GM18507 (cell line): ENCODE data around the gene DNAH14.

ENCODE experiments used
- DNase-seq: peaks from one replicate; pipeline ENCODE4 v3.0.0; 2011; ENCODE audit warnings: low read depth; ENCODE audit not compliant: insufficient read length; ENCODE audit errors: extremely low spot score
- FAIRE-seq: peaks from 2 replicates; lab custom pipeline; 2011; peaks lifted over from hg19 to GRCh38; lab: Jason Lieb, UNC

The DNAH14 gene

GRCh38 chr1:225413708-225414375 lies 484.4 kb downstream of the DNAH14 start:
- FAIRE-seq (no peak), DNase-seq (no peak)

- DNase-seq (no peak), FAIRE-seq (no peak)
These were observed 485.8 kb downstream of the DNAH14 start for GRCh38 chr1:225415307-225415706.

- no peak for FAIRE-seq
- DNase-seq: no peak
These were observed 486.7 kb downstream of the DNAH14 start for GRCh38 chr1:225415967-225416745.

GRCh38 chr1:225418059-225418458 lies 488.6 kb downstream of the DNAH14 start:
- DNase-seq (no peak), FAIRE-seq (no peak)

GRCh38 chr1:225418598-225418997 lies 489.1 kb downstream of the DNAH14 start:
- FAIRE-seq (no peak), DNase-seq (no peak)

- DNase-seq (no peak), FAIRE-seq (no peak)
These were observed 492.6 kb downstream of the DNAH14 start for GRCh38 chr1:225422031-225422605.

GRCh38 chr1:225422795-225423517 lies 493.5 kb downstream of the DNAH14 start:
- DNase-seq (no peak), FAIRE-seq (no peak)

GRCh38 chr1:225423518-225423855 lies 494.0 kb downstream of the DNAH14 start:
- FAIRE-seq (no peak), DNase-seq (no peak)

GRCh38 chr1:225424562-225425200 lies 495.2 kb downstream of the DNAH14 start:
- DNase-seq: no peak
- no peak for FAIRE-seq

- no peak for DNase-seq
- FAIRE-seq: no peak
These were observed 495.8 kb downstream of the DNAH14 start for GRCh38 chr1:225425201-225425786.

- DNase-seq: no peak
- peak; percentile 47 for FAIRE-seq
These were observed 497.1 kb downstream of the DNAH14 start for GRCh38 chr1:225426395-225427234.

GRCh38 chr1:225427235-225428067 lies 498.0 kb downstream of the DNAH14 start, which contains the start of gene LBR:
LBR (minus strand) TSS chr1:225428038; CDS start chr1:225424075, 3,963 bp downstream.
- DNase-seq (no peak), FAIRE-seq (no peak)

GRCh38 chr1:225428068-225428880 lies 498.8 kb downstream of the DNAH14 start:
- DNase-seq (peak; percentile 91), FAIRE-seq (peak; percentile 76)

GRCh38 chr1:225428881-225429455 lies 499.5 kb downstream of the DNAH14 start:
- FAIRE-seq: no peak
- no peak for DNase-seq

GRCh38 chr1:225430301-225430700 lies 500.8 kb downstream of the DNAH14 start:
- DNase-seq (no peak), FAIRE-seq (no peak)

- FAIRE-seq (no peak), DNase-seq (no peak)
These were observed 501.8 kb downstream of the DNAH14 start for GRCh38 chr1:225431081-225431863.
